ENCODE results near the gene MRPS25. TPM values are rescaled to one million over a fixed set of nuclear protein-coding genes. Genes with fewer than 3 reads are reported as not detected.

MRPS25 gene
- total RNA-seq, 1 donor from 2014 or later = 85.9 TPM

DNA sequence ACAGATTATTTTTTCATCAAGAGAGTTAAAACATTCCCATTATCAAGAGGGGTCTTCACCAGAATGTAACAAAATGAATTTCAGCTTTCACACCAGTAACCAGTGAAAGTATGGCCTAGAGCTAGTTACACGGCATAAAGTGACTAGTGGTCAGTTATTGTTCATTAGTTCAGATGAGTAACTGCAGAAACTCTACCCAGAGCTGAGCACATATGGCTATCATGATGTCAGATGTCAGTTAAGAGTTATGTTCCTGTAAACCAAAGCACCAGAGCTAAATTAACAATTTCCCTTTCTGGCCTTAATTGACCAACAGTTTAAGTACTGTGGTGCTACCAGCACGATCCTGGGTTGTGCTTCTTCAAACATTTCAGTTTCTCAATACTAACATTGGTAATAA lies 6.6 kb upstream of the MRPS25 start:
- no peak for ATAC-seq (ENCODE audit: low read depth)
- no peak overlapping the region for H3K27ac Mint-ChIP-seq
- ChIA-PET CTCF (no interaction called here), POLR2A (no interaction called here)
- H3K4me1 Mint-ChIP-seq = no peaks in the 10 kb centered on the region
- H3K4me3 Mint-ChIP-seq = no peak overlapping the region
- intact Hi-C loops (cut with micrococcal nuclease) = no loop called here
- TF ChIP-seq, protein P1, sequence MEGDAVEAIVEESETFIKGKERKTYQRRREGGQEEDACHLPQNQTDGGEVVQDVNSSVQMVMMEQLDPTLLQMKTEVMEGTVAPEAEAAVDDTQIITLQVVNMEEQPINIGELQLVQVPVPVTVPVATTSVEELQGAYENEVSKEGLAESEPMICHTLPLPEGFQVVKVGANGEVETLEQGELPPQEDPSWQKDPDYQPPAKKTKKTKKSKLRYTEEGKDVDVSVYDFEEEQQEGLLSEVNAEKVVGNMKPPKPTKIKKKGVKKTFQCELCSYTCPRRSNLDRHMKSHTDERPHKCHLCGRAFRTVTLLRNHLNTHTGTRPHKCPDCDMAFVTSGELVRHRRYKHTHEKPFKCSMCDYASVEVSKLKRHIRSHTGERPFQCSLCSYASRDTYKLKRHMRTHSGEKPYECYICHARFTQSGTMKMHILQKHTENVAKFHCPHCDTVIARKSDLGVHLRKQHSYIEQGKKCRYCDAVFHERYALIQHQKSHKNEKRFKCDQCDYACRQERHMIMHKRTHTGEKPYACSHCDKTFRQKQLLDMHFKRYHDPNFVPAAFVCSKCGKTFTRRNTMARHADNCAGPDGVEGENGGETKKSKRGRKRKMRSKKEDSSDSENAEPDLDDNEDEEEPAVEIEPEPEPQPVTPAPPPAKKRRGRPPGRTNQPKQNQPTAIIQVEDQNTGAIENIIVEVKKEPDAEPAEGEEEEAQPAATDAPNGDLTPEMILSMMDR (IDR thresholded peaks at IDR 0.05) = no peak
- no peaks in the 10 kb centered on the region for H3K9me3 Mint-ChIP-seq
- no peak for DNase-seq
- no peaks in the 10 kb centered on the region for H3K27me3 Mint-ChIP-seq
- peaks cover 59% of the 10 kb centered on the region for H3K36me3 Mint-ChIP-seq (ENCODE audit: low read depth)

DNA sequence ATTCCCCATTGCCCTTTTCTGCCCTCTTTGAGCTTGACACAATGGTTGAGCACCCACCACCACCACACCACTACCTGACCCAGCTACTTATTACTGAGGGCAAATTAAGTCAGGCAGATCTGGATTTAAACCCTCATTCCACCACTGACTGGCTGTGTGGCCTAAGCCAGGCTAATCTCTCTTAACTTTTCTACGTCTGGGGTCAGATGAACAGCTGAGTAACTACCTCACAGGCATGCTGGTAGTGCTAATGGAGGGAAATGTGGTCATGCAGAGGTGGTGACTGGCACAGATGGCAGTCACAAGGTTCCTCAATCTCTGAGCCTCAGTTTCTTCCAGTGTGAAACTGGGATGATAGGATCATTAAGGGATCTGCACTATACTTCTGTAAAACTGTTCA lies 4.3 kb upstream of the MRPS25 start:
- Mint-ChIP-seq H3K27ac (no peak overlapping the region), H3K36me3 (ENCODE audit: low read depth) (peaks cover 40% of the 10 kb centered on the region), H3K9me3 (no peaks in the 10 kb centered on the region), H3K27me3 (no peaks in the 10 kb centered on the region), H3K4me3 (no peak overlapping the region), H3K4me1 (peaks cover 7% of the 10 kb centered on the region)
- TF ChIP-seq, protein P1 (IDR thresholded peaks at IDR 0.05) = no peak
- ChIA-PET CTCF (interaction anchor here (1.0 kb wide), 1 partner anchor 19 kb away, joined by 3 read pairs; no protein-coding TSS in a partner anchor), POLR2A (no interaction called here)
- no peak for ATAC-seq (ENCODE audit: low read depth)
- intact Hi-C loops (cut with micrococcal nuclease) = no loop called here
- DNase-seq = no peak

DNA sequence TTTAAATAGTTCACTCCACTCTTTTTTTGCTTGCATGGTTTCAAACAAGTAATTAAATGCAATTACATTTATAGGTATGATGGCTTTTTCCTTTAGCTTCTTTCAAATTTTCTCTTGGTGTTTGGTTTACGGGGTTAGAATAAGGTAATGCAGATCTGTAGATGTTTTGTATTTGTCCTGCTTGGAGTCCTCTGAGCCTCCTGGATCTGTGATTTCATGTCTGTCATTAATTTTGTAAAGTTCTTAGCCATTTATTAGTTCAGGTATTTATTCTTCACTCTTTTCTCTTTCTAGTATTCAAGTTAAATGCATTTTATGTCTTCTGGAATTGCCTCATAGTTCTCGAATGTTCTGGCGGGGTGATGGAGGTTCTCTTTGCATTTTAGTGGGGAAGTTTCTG lies 1.4 kb upstream of the MRPS25 start:
- Mint-ChIP-seq H3K9me3 (no peaks in the 10 kb centered on the region), H3K27ac (no peak overlapping the region), H3K4me3 (no peak overlapping the region), H3K36me3 (ENCODE audit: low read depth) (peaks cover 17% of the 10 kb centered on the region), H3K27me3 (no peaks in the 10 kb centered on the region), H3K4me1 (peaks cover 23% of the 10 kb centered on the region)
- intact Hi-C loops (cut with micrococcal nuclease) = no loop called here
- POLR2A ChIA-PET = interaction anchor here (0.7 to 4.1 kb wide), 2 partner anchors 32 to 49 kb away, joined by 5 to 51 read pairs; partner anchors contain the start of gene RBSN
- no peak for DNase-seq
- CTCF ChIA-PET = interaction anchor here (0.6 kb wide), 1 partner anchor 14 kb away, joined by 3 read pairs; no protein-coding TSS in a partner anchor
- ATAC-seq (ENCODE audit: low read depth) = no peak
- TF ChIP-seq, protein P1 (IDR thresholded peaks at IDR 0.05) = no peak

DNA sequence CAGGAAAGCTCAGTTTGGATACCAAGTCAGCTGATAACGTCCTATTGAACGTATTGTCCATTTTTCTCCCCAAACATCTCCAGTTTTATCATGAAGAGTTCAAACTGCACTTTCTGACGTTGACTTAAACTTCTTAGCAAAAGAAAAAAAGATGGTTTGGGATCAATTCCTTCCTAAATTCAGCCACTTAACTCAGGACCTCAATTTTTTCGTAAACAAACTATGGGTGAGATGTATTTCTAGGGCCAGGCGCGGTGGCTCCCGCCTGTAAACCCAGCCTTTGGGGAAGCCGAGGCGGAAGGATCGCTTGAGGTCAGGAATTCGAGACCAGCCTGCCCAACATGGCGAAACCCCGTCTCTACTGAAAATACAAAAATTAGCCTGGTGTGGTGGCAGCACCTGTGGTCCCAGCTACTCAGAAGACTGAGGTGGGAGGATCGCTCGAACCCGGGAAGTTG lies 464 bp upstream of the MRPS25 start:
- ATAC-seq (ENCODE audit: low read depth) = no peak
- TF ChIP-seq, protein P1 (IDR thresholded peaks at IDR 0.05) = no peak

DNA sequence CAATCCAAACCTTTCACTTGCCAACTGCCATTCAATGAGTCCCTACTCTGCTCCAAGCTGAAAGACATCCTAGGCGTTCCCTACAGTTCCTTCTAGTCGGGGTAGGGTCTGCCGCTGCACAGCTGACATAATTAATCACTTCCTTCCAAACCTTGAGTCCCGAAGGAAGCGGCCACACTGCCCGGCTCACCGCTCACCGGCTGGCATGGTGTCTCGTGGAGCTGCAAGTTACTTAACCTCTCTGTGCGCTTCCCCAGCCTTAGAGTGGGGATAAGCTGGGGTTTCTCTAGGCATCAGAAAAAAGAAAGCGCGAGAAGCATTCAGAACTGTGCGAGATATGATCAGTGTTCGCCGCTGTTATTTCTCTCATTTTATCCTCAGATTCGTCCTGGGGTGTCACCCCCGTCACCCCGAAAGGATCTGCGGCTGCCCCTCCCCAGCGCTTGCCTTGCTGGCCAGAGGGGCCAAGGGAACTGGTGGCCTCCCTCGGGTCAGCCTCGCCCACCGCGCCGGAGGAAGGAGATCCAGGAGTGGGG lies 748 bp downstream of the MRPS25 start:
- H3K27me3 Mint-ChIP-seq = no peaks in the 10 kb centered on the region
- H3K36me3 Mint-ChIP-seq (ENCODE audit: low read depth) = peaks cover 14% of the 10 kb centered on the region
- ChIA-PET POLR2A (interaction anchor here (0.8 to 4.1 kb wide), 11 partner anchors 8 to 413 kb away, joined by 3 to 62 read pairs (median 6); partner anchors contain the start of genes CCDC174 and RBSN), CTCF (interaction anchor here (1.6 to 2.4 kb wide), 2 partner anchors 13 to 75 kb away, joined by 3 to 14 read pairs; no protein-coding TSS in a partner anchor)
- H3K9me3 Mint-ChIP-seq = no peaks in the 10 kb centered on the region
- intact Hi-C loops (cut with micrococcal nuclease) = no loop called here
- TF ChIP-seq, protein P1 (IDR thresholded peaks at IDR 0.05) = no peak
- H3K4me1 Mint-ChIP-seq = peaks cover 25% of the 10 kb centered on the region
- no peak for DNase-seq
- peak overlapping the region; percentile 95 for H3K27ac Mint-ChIP-seq
- peak overlapping the region; percentile 98 for H3K4me3 Mint-ChIP-seq
- peak; percentile 5 for ATAC-seq (ENCODE audit: low read depth)

More for the DNA sequence above, 464 bp upstream of the MRPS25 start:
- intact Hi-C loops (cut with micrococcal nuclease) = loop anchor here (1.0 kb wide), 11 partner anchors 10 to 941 kb away; partner anchors contain the start of genes BTD, CAPN7, CCDC174 and CHCHD4
- Mint-ChIP-seq H3K27ac (peak overlapping the region; percentile 95), H3K9me3 (no peaks in the 10 kb centered on the region), H3K4me1 (peaks cover 25% of the 10 kb centered on the region), H3K36me3 (ENCODE audit: low read depth) (peaks cover 12% of the 10 kb centered on the region), H3K27me3 (no peaks in the 10 kb centered on the region), H3K4me3 (peak overlapping the region; percentile 98)
- ChIA-PET CTCF (interaction anchor here (0.8 to 2.4 kb wide), 2 partner anchors 14 to 42 kb away, joined by 3 to 14 read pairs; no protein-coding TSS in a partner anchor), POLR2A (interaction anchor here (0.7 to 4.1 kb wide), 14 partner anchors 10 to 941 kb away, joined by 3 to 62 read pairs (median 5); partner anchors contain the start of genes CCDC174, CHCHD4, RBSN and TMEM43)
- DNase-seq = no peak
